ENCODE data around the gene PRSS36. TPM values are rescaled to one million over a fixed set of nuclear protein-coding genes. Genes with fewer than 3 reads are reported as not detected.

Gene PRSS36
- total and polyA plus RNA-seq, 9 of the 15 experiments (the other 6 are each of a cell fraction or from before 2014, with no cell fraction given), result 0.09 to 1.2 (median 0.54) TPM; not detected in 2

DNA sequence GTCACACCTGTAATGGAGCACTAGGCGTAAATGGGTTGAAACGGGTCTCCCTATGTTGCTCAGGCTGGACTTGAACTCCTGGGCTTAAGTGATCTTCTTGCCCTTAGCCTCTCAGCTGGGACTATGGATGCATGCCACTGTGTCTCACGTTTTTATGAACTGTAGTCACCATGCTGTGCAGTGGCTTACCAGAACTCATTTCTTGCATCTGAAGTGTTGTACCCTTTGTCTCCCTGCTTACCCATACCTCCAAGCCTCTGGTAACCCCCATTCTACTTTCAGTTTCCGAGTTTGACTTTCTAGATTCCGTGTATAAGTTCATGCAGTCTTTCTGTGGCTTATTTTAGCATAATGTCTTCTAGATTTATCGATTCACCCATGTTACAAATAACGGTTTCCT is 45.0 kb upstream of the PRSS36 start (continued):
- TF ChIP-seq, protein P1, sequence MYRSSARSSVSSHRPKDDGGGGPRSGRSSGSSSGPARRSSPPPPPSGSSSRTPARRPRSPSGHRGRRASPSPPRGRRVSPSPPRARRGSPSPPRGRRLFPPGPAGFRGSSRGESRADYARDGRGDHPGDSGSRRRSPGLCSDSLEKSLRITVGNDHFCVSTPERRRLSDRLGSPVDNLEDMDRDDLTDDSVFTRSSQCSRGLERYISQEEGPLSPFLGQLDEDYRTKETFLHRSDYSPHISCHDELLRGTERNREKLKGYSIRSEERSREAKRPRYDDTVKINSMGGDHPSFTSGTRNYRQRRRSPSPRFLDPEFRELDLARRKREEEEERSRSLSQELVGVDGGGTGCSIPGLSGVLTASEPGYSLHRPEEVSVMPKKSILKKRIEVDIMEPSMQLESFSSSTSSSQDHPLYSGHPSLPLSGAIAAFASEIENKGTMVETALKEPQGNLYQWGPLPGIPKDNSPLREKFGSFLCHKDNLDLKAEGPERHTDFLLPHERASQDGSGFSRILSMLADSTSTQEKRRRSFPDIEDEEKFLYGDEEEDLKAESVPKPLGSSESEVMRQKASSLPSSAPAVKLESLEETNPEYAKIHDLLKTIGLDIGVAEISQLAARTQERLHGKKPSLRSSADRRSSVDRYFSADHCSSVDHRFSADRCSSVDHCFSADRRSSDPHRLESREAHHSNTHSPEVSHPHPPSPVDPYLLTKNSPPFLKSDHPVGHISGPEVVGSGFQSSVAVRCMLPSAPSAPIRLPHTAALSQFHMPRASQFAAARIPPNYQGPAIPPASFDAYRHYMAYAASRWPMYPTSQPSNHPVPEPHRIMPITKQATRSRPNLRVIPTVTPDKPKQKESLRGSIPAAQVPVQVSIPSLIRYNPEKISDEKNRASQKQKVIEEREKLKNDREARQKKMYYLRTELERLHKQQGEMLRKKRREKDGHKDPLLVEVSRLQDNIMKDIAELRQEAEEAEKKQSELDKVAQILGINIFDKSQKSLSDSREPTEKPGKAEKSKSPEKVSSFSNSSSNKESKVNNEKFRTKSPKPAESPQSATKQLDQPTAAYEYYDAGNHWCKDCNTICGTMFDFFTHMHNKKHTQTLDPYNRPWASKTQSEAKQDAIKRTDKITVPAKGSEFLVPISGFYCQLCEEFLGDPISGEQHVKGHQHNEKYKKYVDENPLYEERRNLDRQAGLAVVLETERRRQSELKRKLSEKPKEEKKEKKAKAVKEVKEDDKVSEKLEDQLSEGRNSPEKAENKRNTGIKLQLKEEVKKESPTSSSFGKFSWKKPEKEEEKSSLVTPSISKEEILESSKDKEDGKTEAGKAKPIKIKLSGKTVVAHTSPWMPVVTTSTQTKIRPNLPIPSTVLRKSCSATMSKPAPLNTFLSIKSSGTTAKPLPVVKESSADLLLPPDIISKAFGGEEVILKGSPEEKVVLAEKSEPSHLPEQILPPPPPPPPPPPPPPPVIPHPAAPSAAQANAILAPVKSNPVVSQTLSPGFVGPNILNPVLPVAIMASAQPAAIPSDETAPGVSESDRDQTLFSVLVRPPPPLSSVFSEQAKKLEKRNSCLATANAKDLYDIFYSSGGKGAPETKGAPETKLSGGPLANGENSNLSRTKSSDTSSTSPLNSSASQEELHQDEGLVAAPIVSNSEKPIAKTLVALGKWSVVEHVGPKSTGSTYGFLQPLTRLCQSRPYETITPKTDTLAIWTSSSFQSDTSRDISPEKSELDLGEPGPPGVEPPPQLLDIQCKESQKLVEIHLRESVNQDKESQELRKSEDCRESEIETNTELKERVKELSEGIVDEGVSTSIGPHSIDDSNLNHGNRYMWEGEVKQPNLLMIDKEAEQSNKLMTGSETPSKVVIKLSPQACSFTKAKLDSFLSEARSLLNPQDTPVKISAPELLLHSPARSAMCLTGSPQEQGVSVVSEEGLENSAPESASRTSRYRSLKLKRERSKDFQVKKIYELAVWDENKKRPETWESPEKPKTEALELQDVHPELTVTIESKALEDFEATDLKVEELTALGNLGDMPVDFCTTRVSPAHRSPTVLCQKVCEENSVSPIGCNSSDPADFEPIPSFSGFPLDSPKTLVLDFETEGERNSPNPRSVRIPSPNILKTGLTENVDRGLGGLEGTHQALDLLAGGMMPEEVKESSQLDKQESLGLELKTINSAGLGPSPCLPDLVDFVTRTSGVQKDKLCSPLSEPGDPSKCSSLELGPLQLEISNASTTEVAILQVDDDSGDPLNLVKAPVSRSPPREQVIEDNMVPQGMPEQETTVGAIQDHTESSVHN (IDR thresholded peaks at IDR 0.05; ENCODE audit: borderline replicate concordance in 1 of 2, low read depth in 1 of 2), result no peak

GRCh38 chr16:31193874-31194273 is 44.0 kb upstream of the PRSS36 start:
- Histone ChIP-seq H3K79me2 (ENCODE audit: control insufficient read depth, insufficient read depth, low read length) (peaks cover 16% of the 10 kb centered on the region), H3K4me3 (no peak overlapping the region), H2AFZ (ENCODE audit: low read depth, low read length) (no peak overlapping the region), H3K36me3 (ENCODE audit: control insufficient read depth, insufficient read depth, low read length) (peaks cover 79% of the 10 kb centered on the region), H3K9ac (ENCODE audit: insufficient read depth in 1 of 2, low read depth in 2 of 2, low read length in 2 of 2) (no peak overlapping the region), H3K9me1 (ENCODE audit: control insufficient read depth, insufficient read depth, low read length) (no peaks in the 10 kb centered on the region), H3K27ac (ENCODE audit: extremely low read depth, low read depth, low read length) (no peak overlapping the region), H4K20me1 (replicated peaks; ENCODE audit: control insufficient read depth, insufficient read depth, low read length) (peaks cover 15% of the 10 kb centered on the region), H3K9me3 (replicated peaks; ENCODE audit: control insufficient read depth, insufficient read depth, low read depth, low read length) (no peaks in the 10 kb centered on the region), H3K4me2 (ENCODE audit: insufficient read depth, low read length) (no peak overlapping the region), H3K4me1 (replicated peaks in 1 of 2; ENCODE audit: control insufficient read depth in 2 of 2, insufficient read depth in 2 of 2, low read length in 2 of 2) (peaks cover 0 to 4% of the 10 kb centered on the region in 2 experiments; a peak in 2 of 5 replicates), H3K27me3 (ENCODE audit: control insufficient read depth in 2 of 2, insufficient read depth in 2 of 2, low read length in 2 of 2) (no peaks in the 10 kb centered on the region)
- FAIRE-seq (no peak), ATAC-seq (no peak; the same call in 2 of the 3 replicates), DNase-seq (ENCODE audit: extremely low read depth in 1 of 4, low spot score in 3 of 4) (peak in 1 of 4 experiments; percentile 13)
- intact Hi-C loops (cut with micrococcal nuclease), result loop anchor here (1.0 kb wide), 1 partner anchor 9 kb away; no protein-coding TSS in a partner anchor
- CTCF ChIA-PET (ENCODE audit: low intra/inter-chr PET ratio), result no interaction called here
- 91% methylated on average over 2 of the region's 2 CpGs for WGBS (ENCODE audit: insufficient coverage, low coverage, missing lambda C conversion rate)
- POLR2A ChIA-PET, result interaction anchor here (0.6 to 8.2 kb wide), 7 partner anchors 9 to 187 kb away, joined by 3 to 63 read pairs (median 4); partner anchors contain the start of genes FUS and PYCARD
- in situ Hi-C loops (cut with MboI), result no loop called here
- BruUV-seq (replicated peaks), result no TSS peak
- TF ChIP-seq NR2C1 (IDR thresholded peaks at IDR 0.05), result no peak
- no peak for TF ChIP-seq NR2C1 (tag; IDR thresholded peaks at IDR 0.05)
- no peak for TF ChIP-seq NONO (IDR thresholded peaks at IDR 0.05; ENCODE audit: low read depth in 2 of 2, low read length in 1 of 2)
- TF ChIP-seq KAT7 (CRISPR knock-in tag; IDR thresholded peaks at IDR 0.05; ENCODE audit: borderline replicate concordance), result no peak
- no peak for TF ChIP-seq ZNF133 (CRISPR knock-in tag; IDR thresholded peaks at IDR 0.05)
- TF ChIP-seq SNIP1 (IDR thresholded peaks at IDR 0.05; ENCODE audit: low read depth), result no peak
- TF ChIP-seq HDAC8 (tag; IDR thresholded peaks at IDR 0.05), result no peak
- 0 out of 2 replicates have a peak, but pooled peaks have one; percentile 36 for TF ChIP-seq SUPT5H (IDR thresholded peaks at IDR 0.05)
- no peak for TF ChIP-seq BACH1 (tag; IDR thresholded peaks at IDR 0.05)
- TF ChIP-seq POLR2B (IDR thresholded peaks at IDR 0.05; ENCODE audit: low read depth, partially characterized antibody), result peak; percentile 47
- TF ChIP-seq ZFP36 (IDR thresholded peaks at IDR 0.05; ENCODE audit: low read depth, low read length, partially characterized antibody), result no peak
- TF ChIP-seq POLR2A (conservative IDR thresholded peaks at IDR 0.05), result peak; percentile 34; the same call in 1 of the 2 replicates
- no peak for TF ChIP-seq ELF1 (tag; IDR thresholded peaks at IDR 0.05)

Data from K562 (cell line).